GM12878 (cell line): ENCODE measurements around the gene AMBP. TPM values are rescaled to one million over a fixed set of nuclear protein-coding genes. Genes with fewer than 3 reads are reported as not detected.

Experiments used
- ATAC-seq: fragments of 200-7000 bp; cut with Tn5 transposase; 3 replicates; pipeline ENCODE4 v1.9.1; 2020; ENCODE audit warnings: mild to moderate bottlenecking, moderate library complexity
- Bru-seq: library from RNA; stranded (reverse); fragments of 400-500 nt; gene quantifications from one replicate; lab custom pipeline; 2021; lab: Mats Ljungman, UMichigan
- BruChase-seq, 2 experiments: library from RNA; stranded (reverse); fragments of 400-500 nt; gene quantifications; one replicate each; lab custom pipeline; 2021; lab: Mats Ljungman, UMichigan
- BruUV-seq: library from RNA; stranded (reverse); fragments of 400-500 nt; replicated peaks from 2 replicates; lab custom pipeline; 2021; lab: Mats Ljungman, UMichigan
- CTCF ChIA-PET: fragments of 300-600 bp; sonication (Branson Sonifier 250); formaldehyde crosslinking; extraction: SDS; loops from one replicate; lab custom pipeline; 2021; ENCODE audit warnings: inconsistent platforms; lab: Yijun Ruan, JAX
- POLR2A ChIA-PET: fragments of 350-600 bp; formaldehyde crosslinking; extraction: SDS; loops from one replicate; lab custom pipeline; 2021; ENCODE audit warnings: inconsistent platforms; lab: Charles Lee
- RAD21 ChIA-PET: fragments of 300-600 bp; sonication (Branson Sonifier 250); formaldehyde crosslinking; loops from one replicate; lab custom pipeline; 2023; ENCODE audit warnings: antibody characterized with exemption; ENCODE audit not compliant: unreplicated experiment; lab: Charles Lee
- SMC1A ChIA-PET: fragments of 300-600 bp; sonication (Branson Sonifier 250); formaldehyde crosslinking; loops from one replicate; lab custom pipeline; 2023; ENCODE audit not compliant: unreplicated experiment, uncharacterized antibody; lab: Charles Lee
- DNase-seq: peaks from one replicate; pipeline ENCODE4 v3.0.0-alpha.2; 2011; ENCODE audit warnings: low read depth, low spot score
- FAIRE-seq: peaks from 3 replicates; lab custom pipeline; 2011; peaks lifted over from hg19 to GRCh38; lab: Jason Lieb, UNC
- H2AFZ ChIP-seq: 2 replicates; pipeline ENCODE4 v1.6.0; 2011; ENCODE audit warnings: low read depth, low read length, control low read depth; ENCODE audit not compliant: control insufficient read depth
- H3K27ac ChIP-seq: 2 replicates; pipeline ENCODE4 v1.5.1; 2011; ENCODE audit warnings: control low read depth; ENCODE audit not compliant: control insufficient read depth, insufficient read depth
- H3K27me3 ChIP-seq, 2 experiments: replicated peaks in 1 of 2; 2 replicates each; pipeline versions ENCODE4 v1.6.0 to v1.6.1; 2011; ENCODE audit warnings: low read length in 1 of 2; ENCODE audit not compliant: control insufficient read depth in 2 of 2, insufficient read depth in 2 of 2
- H3K36me3 ChIP-seq, 2 experiments: 2 replicates each; pipeline ENCODE4 v1.5.1; 2011; ENCODE audit warnings: low read length in 1 of 2; ENCODE audit not compliant: control insufficient read depth in 2 of 2, insufficient read depth in 2 of 2
- H3K4me1 ChIP-seq: 2 replicates; pipeline ENCODE4 v1.6.1; 2011; ENCODE audit warnings: mild to moderate bottlenecking, low read length, moderate library complexity, mixed read lengths; ENCODE audit not compliant: control insufficient read depth, insufficient read depth
- H3K4me2 ChIP-seq: 2 replicates; pipeline ENCODE4 v1.6.0; 2011; ENCODE audit warnings: control low read depth; ENCODE audit not compliant: control insufficient read depth, insufficient read depth
- H3K4me3 ChIP-seq: fragments of 200-600 bp; sonication (generic); 2 replicates; pipeline ENCODE4 v1.5.1; 2016
- H3K79me2 ChIP-seq: 2 replicates; pipeline ENCODE4 v1.6.0; 2011; ENCODE audit warnings: low read length; ENCODE audit not compliant: control insufficient read depth, insufficient read depth
- H3K9ac ChIP-seq: 2 replicates; pipeline ENCODE4 v1.8.0; 2011; ENCODE audit warnings: low read length, control low read depth, mixed read lengths; ENCODE audit not compliant: control insufficient read depth, insufficient read depth
- H3K9me3 ChIP-seq: replicated peaks from 3 replicates; pipeline ENCODE4 v1.5.1; 2011; ENCODE audit warnings: mild to moderate bottlenecking, low read length; ENCODE audit not compliant: control insufficient read depth, insufficient read depth
- H4K20me1 ChIP-seq: 2 replicates; pipeline ENCODE4 v1.6.0; 2011; ENCODE audit not compliant: control insufficient read depth, insufficient read depth
- CHD1 ChIP-seq: IDR thresholded peaks from 2 replicates; pipeline ENCODE4 v1.6.1; 2012; ENCODE audit warnings: low read depth, low read length, improper control_type of control experiment
- HCFC1 ChIP-seq: fragments of 150-350 bp; IDR thresholded peaks from 2 replicates; pipeline ENCODE4 v1.6.1; 2014; ENCODE audit warnings: low read length
- HDAC6 ChIP-seq: fragments of 200-600 bp; sonication (generic); IDR thresholded peaks from one replicate; pipeline ENCODE4 v1.8.0; 2017; ENCODE audit warnings: antibody characterized with exemption; ENCODE audit not compliant: unreplicated experiment
- POLR2AphosphoS2 ChIP-seq: IDR thresholded peaks from 2 replicates; pipeline ENCODE4 v1.6.1; 2011; ENCODE audit warnings: low read depth, mild to moderate bottlenecking, low read length, improper control_type of control experiment, moderate library complexity
- SMARCA5 ChIP-seq: fragments of 450-650 bp; IDR thresholded peaks from 2 replicates; pipeline ENCODE4 v1.6.1; 2017; ENCODE audit warnings: mild to moderate bottlenecking
- SUZ12 ChIP-seq: fragments of 200-600 bp; sonication (generic); IDR thresholded peaks from one replicate; pipeline ENCODE4 v1.6.1; 2018; ENCODE audit warnings: antibody characterized with exemption, mild to moderate bottlenecking; ENCODE audit not compliant: unreplicated experiment
- TARDBP ChIP-seq: IDR thresholded peaks from 2 replicates; pipeline ENCODE4 v1.6.1; 2016; ENCODE audit warnings: borderline replicate concordance
- WGBS: methylation state at CpG from one replicate; pipeline ENCODE4 v1.1.6; 2016; ENCODE audit warnings: low lambda C conversion rate; ENCODE audit not compliant: insufficient replicate concordance, insufficient coverage; ENCODE audit errors: missing lambda C conversion rate; 5-methylcytosine and 5-hydroxymethylcytosine counted together
- in situ Hi-C: fragments of 300-500 bp; cut with MboI; formaldehyde crosslinking; loops from 9 replicates; pipeline ENCODE4 v1.14.3; 2018; ENCODE audit warnings: mixed read lengths
- intact Hi-C: fragments of 100-400 bp; cut with micrococcal nuclease; formaldehyde crosslinking; loops from one replicate; pipeline ENCODE4 v1.14.2; 2022; ENCODE audit not compliant: unreplicated experiment
- long read RNA-seq, 2 experiments: library from polyadenylated mRNA; unstranded; transcript quantifications; one replicate each; pipeline ENCODE4 v2.0.0, GENCODE V29; 2019 to 2020
- polyA minus RNA-seq, 3 experiments: library from RNA; depleted of rRNA, polyadenylated mRNA; stranded (reverse); fragments of >200 nt; gene quantifications; 2 replicates each; pipeline ENCODE4 v1.2.3, GENCODE V29; 2011
- polyA plus RNA-seq, 11 experiments: library from polyadenylated mRNA; depleted of rRNA in 4 of 11; unstranded in 6 of 11; stranded (reverse) in 5 of 11; fragments of >200 nt; fragmentation: Nextera tagmentation in 4 of 11; fragmentation: Illumina TruSeq in 1 of 11; extraction: Ambion mirVana in 4 of 11; extraction: Trizol in 1 of 11; gene quantifications; 1 replicate in 1 of 11; 2 replicates in 10 of 11; pipeline versions ENCODE4 v1.2.1 to v1.2.3, GENCODE V29; 2011 to 2016; ENCODE audit warnings: inconsistent platforms in 2 of 11, missing spikeins in 2 of 11, low read depth in 1 of 11
- total RNA-seq, 4 experiments: library from RNA; depleted of rRNA in 3 of 4; stranded (reverse); fragments of >200 nt in 3 of 4; fragmentation: Illumina TruSeq in 1 of 4; extraction: Trizol in 1 of 4; gene quantifications; 2 replicates each; pipeline versions ENCODE4 v1.2.1 to v1.2.3, GENCODE V29; 2013 to 2021
- TF ChIP-seq, protein P1 (sequence below): IDR thresholded peaks from 2 replicates; pipeline ENCODE4 v1.6.1; 2012; ENCODE audit warnings: mild to moderate bottlenecking, low read depth, low read length
- TF ChIP-seq, protein P2 (sequence below): fragments of 450-650 bp; IDR thresholded peaks from 2 replicates; pipeline ENCODE4 v1.6.1; 2014; ENCODE audit warnings: mild to moderate bottlenecking
- TF ChIP-seq, protein P3 (sequence below): IDR thresholded peaks from 2 replicates; pipeline ENCODE4 v1.6.1; 2011; ENCODE audit warnings: mild to moderate bottlenecking, low read depth, low read length, moderate library complexity; ENCODE audit not compliant: insufficient replicate concordance
- TF ChIP-seq, protein P4 (sequence below): IDR thresholded peaks from 2 replicates; pipeline ENCODE4 v1.6.1; 2012; ENCODE audit warnings: low read depth, low read length, improper control_type of control experiment

AMBP gene
- not detected in 2 replicates for total RNA-seq (2013; cell fraction: nucleolus; rRNA removed)
- total RNA-seq (2014; rRNA removed) (0.05 TPM in 1 of 2 replicates, not detected in the other), total RNA-seq (2014; rRNA removed; fragmentation: Illumina TruSeq; extraction: Trizol) (not detected in 2 replicates), total RNA-seq (2021) (1.9 and 2.3 TPM in 2 replicates), polyA plus RNA-seq (2011; rRNA removed) (0.09 and 0.18 TPM in 2 replicates), polyA plus RNA-seq (2014; fragmentation: Illumina TruSeq; extraction: Trizol) (not detected in 2 replicates), polyA plus RNA-seq (2014; fragmentation: Nextera tagmentation; extraction: Ambion mirVana) (not detected), polyA plus RNA-seq (2014; rRNA removed) (not detected in 2 replicates), polyA plus RNA-seq (2016; fragmentation: Nextera tagmentation; extraction: Ambion mirVana) (under 1 TPM in 1 of 2 experiments, not detected in 1; 0.11 TPM), polyA minus RNA-seq (2011; rRNA and poly(A)+ RNA removed) (not detected in 2 replicates), Bru-seq, nascent RNA (percentile 12 among the genes with signal in this experiment), BruChase-seq, experiment 1, labeled RNA remaining after a 6-hour chase (percentile 14 among the genes with signal in this experiment), BruChase-seq, experiment 2, labeled RNA remaining after a 2-hour chase (percentile 14 among the genes with signal in this experiment)
- not detected for polyA plus RNA-seq (2011; ENCODE audit: low read depth)
- polyA plus RNA-seq (2011; cell fraction: cytosol; rRNA removed), result 0.07 and 0.18 TPM in 2 replicates
- polyA plus RNA-seq (2011; cell fraction: nucleus; rRNA removed), result 0.15 TPM in 1 of 2 replicates, not detected in the other
- not detected in 2 replicates for polyA plus RNA-seq (2012)
- polyA minus RNA-seq (2011; cell fraction: cytosol; rRNA and poly(A)+ RNA removed), result not detected in 2 replicates
- not detected in 2 replicates for polyA minus RNA-seq (2011; cell fraction: nucleus; rRNA and poly(A)+ RNA removed)
- long read RNA-seq, experiment 1, result 0 reads
- long read RNA-seq, experiment 2, result 0 reads

DNA sequence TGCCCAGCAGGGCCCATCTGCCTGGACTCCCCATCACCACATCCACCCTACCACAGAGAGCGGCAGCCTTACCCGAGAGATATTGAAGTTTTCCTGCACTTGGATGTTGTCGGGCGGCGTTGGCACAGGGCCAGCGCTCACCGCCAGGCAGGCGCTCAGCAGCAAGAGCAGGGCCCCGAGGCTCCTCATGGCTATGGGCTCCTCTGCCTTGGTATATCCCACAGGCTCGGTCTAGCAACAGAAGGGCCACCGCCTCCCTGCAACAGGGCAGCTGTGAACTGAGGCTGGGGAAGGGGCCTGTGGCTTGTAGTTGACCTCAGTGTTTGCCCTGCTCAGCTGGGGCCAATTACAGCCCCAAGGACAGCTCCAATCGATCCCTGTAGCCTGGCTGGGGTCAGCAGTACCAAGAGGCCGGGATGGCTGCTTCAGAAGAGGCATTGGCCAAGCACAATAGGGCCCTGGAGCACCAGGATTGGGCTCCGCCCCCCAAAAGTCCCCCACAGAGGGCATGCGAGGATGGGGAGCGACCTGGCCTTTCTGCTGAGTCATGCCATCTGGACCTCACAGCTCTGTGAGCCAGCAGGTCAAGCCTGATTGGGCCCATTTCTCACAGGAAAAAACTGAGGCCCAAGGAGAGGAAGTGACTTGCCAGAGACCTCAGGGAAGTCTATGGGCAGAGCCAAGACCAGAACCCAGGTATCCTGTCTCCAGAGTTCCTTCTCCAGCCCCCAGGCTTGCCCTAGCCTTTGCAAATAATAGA is at the start of gene AMBP:
Gene AMBP, minus strand, starts transcription at position 280 of the 760 bp plus-strand sequence. Its CDS starts 91 bp downstream, at position 189.
- ChIA-PET POLR2A (no interaction called here), RAD21 (no interaction called here)
- H4K20me1 ChIP-seq, result no peaks in the 10 kb centered on the region
- no peak for TF ChIP-seq SUZ12
- TF ChIP-seq, protein P1, sequence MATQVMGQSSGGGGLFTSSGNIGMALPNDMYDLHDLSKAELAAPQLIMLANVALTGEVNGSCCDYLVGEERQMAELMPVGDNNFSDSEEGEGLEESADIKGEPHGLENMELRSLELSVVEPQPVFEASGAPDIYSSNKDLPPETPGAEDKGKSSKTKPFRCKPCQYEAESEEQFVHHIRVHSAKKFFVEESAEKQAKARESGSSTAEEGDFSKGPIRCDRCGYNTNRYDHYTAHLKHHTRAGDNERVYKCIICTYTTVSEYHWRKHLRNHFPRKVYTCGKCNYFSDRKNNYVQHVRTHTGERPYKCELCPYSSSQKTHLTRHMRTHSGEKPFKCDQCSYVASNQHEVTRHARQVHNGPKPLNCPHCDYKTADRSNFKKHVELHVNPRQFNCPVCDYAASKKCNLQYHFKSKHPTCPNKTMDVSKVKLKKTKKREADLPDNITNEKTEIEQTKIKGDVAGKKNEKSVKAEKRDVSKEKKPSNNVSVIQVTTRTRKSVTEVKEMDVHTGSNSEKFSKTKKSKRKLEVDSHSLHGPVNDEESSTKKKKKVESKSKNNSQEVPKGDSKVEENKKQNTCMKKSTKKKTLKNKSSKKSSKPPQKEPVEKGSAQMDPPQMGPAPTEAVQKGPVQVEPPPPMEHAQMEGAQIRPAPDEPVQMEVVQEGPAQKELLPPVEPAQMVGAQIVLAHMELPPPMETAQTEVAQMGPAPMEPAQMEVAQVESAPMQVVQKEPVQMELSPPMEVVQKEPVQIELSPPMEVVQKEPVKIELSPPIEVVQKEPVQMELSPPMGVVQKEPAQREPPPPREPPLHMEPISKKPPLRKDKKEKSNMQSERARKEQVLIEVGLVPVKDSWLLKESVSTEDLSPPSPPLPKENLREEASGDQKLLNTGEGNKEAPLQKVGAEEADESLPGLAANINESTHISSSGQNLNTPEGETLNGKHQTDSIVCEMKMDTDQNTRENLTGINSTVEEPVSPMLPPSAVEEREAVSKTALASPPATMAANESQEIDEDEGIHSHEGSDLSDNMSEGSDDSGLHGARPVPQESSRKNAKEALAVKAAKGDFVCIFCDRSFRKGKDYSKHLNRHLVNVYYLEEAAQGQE, result no peak
- TF ChIP-seq, protein P2, sequence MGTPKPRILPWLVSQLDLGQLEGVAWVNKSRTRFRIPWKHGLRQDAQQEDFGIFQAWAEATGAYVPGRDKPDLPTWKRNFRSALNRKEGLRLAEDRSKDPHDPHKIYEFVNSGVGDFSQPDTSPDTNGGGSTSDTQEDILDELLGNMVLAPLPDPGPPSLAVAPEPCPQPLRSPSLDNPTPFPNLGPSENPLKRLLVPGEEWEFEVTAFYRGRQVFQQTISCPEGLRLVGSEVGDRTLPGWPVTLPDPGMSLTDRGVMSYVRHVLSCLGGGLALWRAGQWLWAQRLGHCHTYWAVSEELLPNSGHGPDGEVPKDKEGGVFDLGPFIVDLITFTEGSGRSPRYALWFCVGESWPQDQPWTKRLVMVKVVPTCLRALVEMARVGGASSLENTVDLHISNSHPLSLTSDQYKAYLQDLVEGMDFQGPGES, result no peak
- TF ChIP-seq HCFC1, result no peak
- no peak for TF ChIP-seq POLR2AphosphoS2
- no peak for TF ChIP-seq SMARCA5
- TF ChIP-seq, protein P3, sequence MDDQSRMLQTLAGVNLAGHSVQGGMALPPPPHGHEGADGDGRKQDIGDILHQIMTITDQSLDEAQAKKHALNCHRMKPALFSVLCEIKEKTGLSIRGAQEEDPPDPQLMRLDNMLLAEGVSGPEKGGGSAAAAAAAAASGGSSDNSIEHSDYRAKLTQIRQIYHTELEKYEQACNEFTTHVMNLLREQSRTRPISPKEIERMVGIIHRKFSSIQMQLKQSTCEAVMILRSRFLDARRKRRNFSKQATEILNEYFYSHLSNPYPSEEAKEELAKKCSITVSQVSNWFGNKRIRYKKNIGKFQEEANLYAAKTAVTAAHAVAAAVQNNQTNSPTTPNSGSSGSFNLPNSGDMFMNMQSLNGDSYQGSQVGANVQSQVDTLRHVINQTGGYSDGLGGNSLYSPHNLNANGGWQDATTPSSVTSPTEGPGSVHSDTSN, result no peak
- no peak for TF ChIP-seq HDAC6
- no peak for TF ChIP-seq TARDBP
- TF ChIP-seq CHD1, result no peak
- TF ChIP-seq, protein P4, sequence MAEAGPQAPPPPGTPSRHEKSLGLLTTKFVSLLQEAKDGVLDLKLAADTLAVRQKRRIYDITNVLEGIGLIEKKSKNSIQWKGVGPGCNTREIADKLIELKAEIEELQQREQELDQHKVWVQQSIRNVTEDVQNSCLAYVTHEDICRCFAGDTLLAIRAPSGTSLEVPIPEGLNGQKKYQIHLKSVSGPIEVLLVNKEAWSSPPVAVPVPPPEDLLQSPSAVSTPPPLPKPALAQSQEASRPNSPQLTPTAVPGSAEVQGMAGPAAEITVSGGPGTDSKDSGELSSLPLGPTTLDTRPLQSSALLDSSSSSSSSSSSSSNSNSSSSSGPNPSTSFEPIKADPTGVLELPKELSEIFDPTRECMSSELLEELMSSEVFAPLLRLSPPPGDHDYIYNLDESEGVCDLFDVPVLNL, result no peak

More for the DNA sequence above, at the start of gene AMBP:
- Histone ChIP-seq H2AFZ (no peak within 1 kb of the TSS), H3K27ac (no peak within 1 kb of the TSS), H3K9me3 (no peaks in the 10 kb centered on the region), H3K4me3 (no peak within 1 kb of the TSS), H3K4me2 (no peak within 1 kb of the TSS), H3K4me1 (no peaks in the 10 kb centered on the region), H3K27me3 (no peaks in the 10 kb centered on the region; a peak in 2 of 4 replicates), H3K79me2 (no peaks in the 10 kb centered on the region), H3K9ac (no peak within 1 kb of the TSS), H3K36me3 (no peaks in the 10 kb centered on the region)
- no TSS peak for BruUV-seq
- no peak for DNase-seq
- intact Hi-C loops, result no loop called here
- ChIA-PET CTCF (no interaction called here), SMC1A (no interaction called here)
- ATAC-seq, result no peak
- 44% methylated on average over 16 of the region's 16 CpGs for WGBS
- in situ Hi-C loops, result loop anchor here (25.0 kb wide), 1 partner anchor 209 kb away; no protein-coding TSS in a partner anchor
- FAIRE-seq, result no peak
